ENCODE results near the gene ZMIZ1. TPM values are rescaled to one million over a fixed set of nuclear protein-coding genes. Genes with fewer than 3 reads are reported as not detected.

ZMIZ1 gene
- total RNA-seq, 2 experiments from 2014 or later, result 14.6 to 15.5 TPM

GRCh38 chr10:79292891-79293746 lies 224.4 kb downstream of the ZMIZ1 start:
- peaks cover 13% of the 10 kb centered on the region for H3K4me1 ChIP-seq (ENCODE audit: insufficient read depth, low read length)
- POLR2A ChIA-PET, result no interaction called here
- no peaks in the 10 kb centered on the region for H3K9me3 ChIP-seq (ENCODE audit: control insufficient read depth in 1 of 2, insufficient read depth in 1 of 2, low read length in 2 of 2)
- Mint-ChIP-seq H3K9me3 (no peaks in the 10 kb centered on the region), H3K4me1 (ENCODE audit: low read depth) (peaks cover 8% of the 10 kb centered on the region), H3K36me3 (ENCODE audit: low read depth) (peaks cover 36% of the 10 kb centered on the region), H3K4me3 (no peak overlapping the region), H3K27me3 (no peaks in the 10 kb centered on the region), H3K27ac (no peak overlapping the region)
- TF ChIP-seq CTCF (IDR thresholded peaks at IDR 0.05), result peak; percentile 57
- peaks cover 28% of the 10 kb centered on the region for H3K36me3 ChIP-seq (ENCODE audit: insufficient read depth, low read length)
- CTCF ChIA-PET, result interaction anchor here (0.6 to 0.7 kb wide), 2 partner anchors 55 to 98 kb away, joined by 5 to 6 read pairs; no protein-coding TSS in a partner anchor
- intact Hi-C loops (cut with DNase I, micrococcal nuclease), result loop anchor here in 1 of 2 experiments (5.0 kb wide), 1 partner anchor 54 kb away; the partner anchor contains the start of gene PPIF
- no peaks in the 10 kb centered on the region for H3K27me3 ChIP-seq (ENCODE audit: control insufficient read depth in 1 of 2, insufficient read depth in 2 of 2, low read length in 2 of 2)
- no peak overlapping the region for H3K27ac ChIP-seq (ENCODE audit: low read depth in 1 of 2, low read length in 2 of 2)
- DNase-seq (peak in 8 of 14 experiments; percentile 15 to 62 (median 38)), ATAC-seq (ENCODE audit: poor library complexity) (peak; percentile 61)
- H3K4me3 ChIP-seq (ENCODE audit: low read length), result no peak overlapping the region

- ATAC-seq (ENCODE audit: poor library complexity), result no peak
- peak in 3 of 14 experiments; percentile 13 to 70 (median 58) for DNase-seq
- no peaks in the 10 kb centered on the region for H3K9me3 Mint-ChIP-seq
- H3K27me3 Mint-ChIP-seq, result no peaks in the 10 kb centered on the region
- peaks cover 37% of the 10 kb centered on the region for H3K36me3 ChIP-seq (ENCODE audit: insufficient read depth, low read length)
- no peaks in the 10 kb centered on the region for H3K4me1 Mint-ChIP-seq (ENCODE audit: low read depth)
- intact Hi-C loops (cut with DNase I, micrococcal nuclease), result loop anchor here in 1 of 2 experiments (5.0 kb wide), 1 partner anchor 53 kb away; the partner anchor contains the start of gene PPIF
- H3K27ac Mint-ChIP-seq, result no peak overlapping the region
- TF ChIP-seq CTCF (IDR thresholded peaks at IDR 0.05), result no peak
- H3K4me3 Mint-ChIP-seq, result no peak overlapping the region
- no peaks in the 10 kb centered on the region for H3K9me3 ChIP-seq (ENCODE audit: control insufficient read depth in 1 of 2, insufficient read depth in 1 of 2, low read length in 2 of 2)
- H3K4me3 ChIP-seq (ENCODE audit: low read length), result no peak overlapping the region
- peaks cover 12% of the 10 kb centered on the region for H3K4me1 ChIP-seq (ENCODE audit: insufficient read depth, low read length)
- ChIA-PET POLR2A (no interaction called here), CTCF (no interaction called here)
- H3K36me3 Mint-ChIP-seq (ENCODE audit: low read depth), result peaks cover 36% of the 10 kb centered on the region
- H3K27me3 ChIP-seq (ENCODE audit: control insufficient read depth in 1 of 2, insufficient read depth in 2 of 2, low read length in 2 of 2), result no peaks in the 10 kb centered on the region
- no peak overlapping the region for H3K27ac ChIP-seq (ENCODE audit: low read depth in 1 of 2, low read length in 2 of 2)
Observed at GRCh38 chr10:79293841-79294581, 225.2 kb downstream of the ZMIZ1 start.

GRCh38 chr10:79295563-79295962 lies 226.8 kb downstream of the ZMIZ1 start:
- H3K27me3 ChIP-seq (ENCODE audit: control insufficient read depth in 1 of 2, insufficient read depth in 2 of 2, low read length in 2 of 2), result no peaks in the 10 kb centered on the region
- DNase-seq (peak in 3 of 14 experiments; percentile 13 to 76 (median 64)), ATAC-seq (ENCODE audit: poor library complexity) (no peak)
- H3K4me1 ChIP-seq (ENCODE audit: insufficient read depth, low read length), result peaks cover 14% of the 10 kb centered on the region
- Mint-ChIP-seq H3K4me3 (no peak overlapping the region), H3K27me3 (no peaks in the 10 kb centered on the region), H3K4me1 (ENCODE audit: low read depth) (no peaks in the 10 kb centered on the region), H3K36me3 (ENCODE audit: low read depth) (peaks cover 43% of the 10 kb centered on the region), H3K27ac (no peak overlapping the region), H3K9me3 (no peaks in the 10 kb centered on the region)
- no peak for TF ChIP-seq CTCF (IDR thresholded peaks at IDR 0.05)
- intact Hi-C loops (cut with DNase I, micrococcal nuclease), result no loop called here
- H3K4me3 ChIP-seq (ENCODE audit: low read length), result no peak overlapping the region
- peaks cover 47% of the 10 kb centered on the region for H3K36me3 ChIP-seq (ENCODE audit: insufficient read depth, low read length)
- peak overlapping the region in 1 of 2 donors; percentile 7 for H3K27ac ChIP-seq (ENCODE audit: low read depth in 1 of 2, low read length in 2 of 2)
- CTCF ChIA-PET, result no interaction called here
- H3K9me3 ChIP-seq (ENCODE audit: control insufficient read depth in 1 of 2, insufficient read depth in 1 of 2, low read length in 2 of 2), result no peaks in the 10 kb centered on the region
- POLR2A ChIA-PET, result no interaction called here

Measured in CD4-positive, alpha-beta T cell (primary cell).